EH (cell line): ENCODE data around the gene GLE1.
"Not testable (repeated sequence)": the region's sequence is repeated elsewhere in the genome, so short reads cannot be mapped to it uniquely, and the experiment has no call there.

Experiments
- DNase-seq: peaks from one replicate; pipeline ENCODE4 v3.0.0-alpha.2; 2015; ENCODE audit warnings: low read depth

Gene GLE1

GRCh38 chr9:128495804-128496417 lies 8.6 kb upstream of the GLE1 start:
- no peak for DNase-seq

GRCh38 chr9:128497824-128498610 lies 6.5 kb upstream of the GLE1 start:
- no peak for DNase-seq

- no peak for DNase-seq
Measured at GRCh38 chr9:128498911-128499310, 5.6 kb upstream of the GLE1 start.

- no peak for DNase-seq
Measured at GRCh38 chr9:128499920-128500319, 4.6 kb upstream of the GLE1 start.

- peak; percentile 93 for DNase-seq
Measured at GRCh38 chr9:128503415-128503825, 1.1 kb upstream of the GLE1 start.

- DNase-seq = peak; percentile 35
Measured at GRCh38 chr9:128503870-128504269, 649 bp upstream of the GLE1 start.

GRCh38 chr9:128505414-128505765 lies 871 bp downstream of the GLE1 start:
- peak; percentile 51 for DNase-seq

GRCh38 chr9:128505906-128506305 lies 1.4 kb downstream of the GLE1 start:
- not testable (repeated sequence) for DNase-seq

- no peak for DNase-seq
Measured at GRCh38 chr9:128512820-128513219, 8.3 kb downstream of the GLE1 start.

- no peak for DNase-seq
Measured at GRCh38 chr9:128521956-128522355, 17.4 kb downstream of the GLE1 start.

- peak; percentile 43 for DNase-seq
Measured at GRCh38 chr9:128523199-128523925, 18.8 kb downstream of the GLE1 start.

GRCh38 chr9:128526720-128527119 lies 22.2 kb downstream of the GLE1 start:
- no peak for DNase-seq

- DNase-seq = peak; percentile 69
Measured at GRCh38 chr9:128528445-128529160, 24.1 kb downstream of the GLE1 start.

- no peak for DNase-seq
Measured at GRCh38 chr9:128529191-128529590, 24.7 kb downstream of the GLE1 start.

- no peak for DNase-seq
Measured at GRCh38 chr9:128532581-128532980, 28.1 kb downstream of the GLE1 start.

GRCh38 chr9:128540634-128541360 lies 36.3 kb downstream of the GLE1 start:
- DNase-seq = no peak

- no peak for DNase-seq
Measured at GRCh38 chr9:128546504-128546903, 42.0 kb downstream of the GLE1 start.

- no peak for DNase-seq
Measured at GRCh38 chr9:128548876-128549275, 44.4 kb downstream of the GLE1 start.

GRCh38 chr9:128550226-128550625 lies 45.7 kb downstream of the GLE1 start:
- DNase-seq = no peak

- DNase-seq = peak; percentile 77
Measured at GRCh38 chr9:128550770-128551656, 46.5 kb downstream of the GLE1 start.
